Measurements from ENCODE around the gene CELA2A.
"Not testable (repeated sequence)": the region's sequence is repeated elsewhere in the genome, so short reads cannot be mapped to it uniquely, and the experiment has no call there.

Gene CELA2A

GRCh38 chr1:15468145-15468544, 11.6 kb downstream of the CELA2A start:
- no peak for DNase-seq (ENCODE audit: low spot score)

GRCh38 chr1:15469361-15469760, 12.8 kb downstream of the CELA2A start:
- DNase-seq (ENCODE audit: low spot score), result no peak
- TF ChIP-seq CTCF (IDR thresholded peaks at IDR 0.05; ENCODE audit: extremely low read depth, missing control alignments), result no peak

More at GRCh38 chr1:15468145-15468544, 11.6 kb downstream of the CELA2A start:
- TF ChIP-seq CTCF (IDR thresholded peaks at IDR 0.05; ENCODE audit: extremely low read depth, missing control alignments), result no peak

GRCh38 chr1:15469821-15470448, 13.4 kb downstream of the CELA2A start:
- DNase-seq (ENCODE audit: low spot score), result not testable (repeated sequence)

GRCh38 chr1:15471067-15471466, 14.5 kb downstream of the CELA2A start:
- DNase-seq (ENCODE audit: low spot score), result not testable (repeated sequence)

GRCh38 chr1:15471723-15472122, 15.2 kb downstream of the CELA2A start:
- DNase-seq (ENCODE audit: low spot score), result not testable (repeated sequence)

- TF ChIP-seq CTCF (IDR thresholded peaks at IDR 0.05; ENCODE audit: extremely low read depth, missing control alignments), result no peak
- DNase-seq (ENCODE audit: low spot score), result no peak
Observed at GRCh38 chr1:15472587-15472986, 16.1 kb downstream of the CELA2A start.

GRCh38 chr1:15475752-15476314, 19.3 kb downstream of the CELA2A start, which contains the start of gene CELA2B:
CELA2B (plus strand) TSS chr1:15476104; CDS start chr1:15476126, 22 bp downstream.
- no peak for TF ChIP-seq CTCF (IDR thresholded peaks at IDR 0.05; ENCODE audit: extremely low read depth, missing control alignments)
- DNase-seq (ENCODE audit: low spot score), result no peak

GRCh38 chr1:15476927-15477326, 20.4 kb downstream of the CELA2A start:
- TF ChIP-seq CTCF (IDR thresholded peaks at IDR 0.05; ENCODE audit: extremely low read depth, missing control alignments), result no peak
- DNase-seq (ENCODE audit: low spot score), result no peak

GRCh38 chr1:15477646-15478212, 21.2 kb downstream of the CELA2A start:
- no peak for DNase-seq (ENCODE audit: low spot score)
- no peak for TF ChIP-seq CTCF (IDR thresholded peaks at IDR 0.05; ENCODE audit: extremely low read depth, missing control alignments)

Data from GM20000 (cell line).